PC-3 (cell line): ENCODE results near the gene HOXC9.

Experiments
- EZH2phosphoT487 ChIP-seq: fragments of 300-600 bp; sonication (generic); IDR thresholded peaks from 2 replicates; pipeline ENCODE4 v1.6.1; 2018; ENCODE audit warnings: mild to moderate bottlenecking, antibody characterized with exemption, low read length, borderline replicate concordance
- TF ChIP-seq, protein P1 (sequence below): fragments of 300-600 bp; sonication (generic); conservative IDR thresholded peaks from 2 replicates; pipeline ENCODE4 v1.5.1; 2017; ENCODE audit warnings: antibody characterized with exemption, low read depth, mild to moderate bottlenecking, low read length

DNA sequence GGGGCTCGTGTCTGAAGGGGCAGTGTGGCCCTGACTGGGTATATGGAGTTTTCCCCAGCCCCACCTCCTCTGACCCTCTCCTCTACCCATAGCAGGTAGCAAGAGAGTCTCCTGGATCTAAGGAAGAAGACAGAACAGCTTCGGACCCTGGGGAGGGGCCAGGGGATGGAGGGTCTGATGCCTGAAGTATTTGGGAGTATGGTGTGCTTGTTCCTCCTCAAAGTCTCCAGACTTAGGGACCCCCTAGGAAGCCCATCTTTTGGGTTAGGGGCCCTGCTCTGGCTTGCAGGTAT, 8.2 kb downstream of the HOXC9 start:
- TF ChIP-seq, protein P1, sequence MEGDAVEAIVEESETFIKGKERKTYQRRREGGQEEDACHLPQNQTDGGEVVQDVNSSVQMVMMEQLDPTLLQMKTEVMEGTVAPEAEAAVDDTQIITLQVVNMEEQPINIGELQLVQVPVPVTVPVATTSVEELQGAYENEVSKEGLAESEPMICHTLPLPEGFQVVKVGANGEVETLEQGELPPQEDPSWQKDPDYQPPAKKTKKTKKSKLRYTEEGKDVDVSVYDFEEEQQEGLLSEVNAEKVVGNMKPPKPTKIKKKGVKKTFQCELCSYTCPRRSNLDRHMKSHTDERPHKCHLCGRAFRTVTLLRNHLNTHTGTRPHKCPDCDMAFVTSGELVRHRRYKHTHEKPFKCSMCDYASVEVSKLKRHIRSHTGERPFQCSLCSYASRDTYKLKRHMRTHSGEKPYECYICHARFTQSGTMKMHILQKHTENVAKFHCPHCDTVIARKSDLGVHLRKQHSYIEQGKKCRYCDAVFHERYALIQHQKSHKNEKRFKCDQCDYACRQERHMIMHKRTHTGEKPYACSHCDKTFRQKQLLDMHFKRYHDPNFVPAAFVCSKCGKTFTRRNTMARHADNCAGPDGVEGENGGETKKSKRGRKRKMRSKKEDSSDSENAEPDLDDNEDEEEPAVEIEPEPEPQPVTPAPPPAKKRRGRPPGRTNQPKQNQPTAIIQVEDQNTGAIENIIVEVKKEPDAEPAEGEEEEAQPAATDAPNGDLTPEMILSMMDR = no peak
- TF ChIP-seq EZH2phosphoT487 = no peak
